NB4 (cell line): ENCODE data around the gene MPRIP.

Experiments
- MAX ChIP-seq: IDR thresholded peaks from 2 replicates; pipeline ENCODE4 v1.6.1; 2011; ENCODE audit warnings: low read depth, low read length
- POLR2A ChIP-seq: IDR thresholded peaks from 2 replicates; pipeline ENCODE4 v1.6.1; 2011; ENCODE audit warnings: mild to moderate bottlenecking; ENCODE audit not compliant: insufficient read length; ENCODE audit errors: extremely low read depth
- TF ChIP-seq, protein P1 (sequence below): IDR thresholded peaks from one replicate; pipeline ENCODE4 v1.5.1; 2012; ENCODE audit warnings: low read depth, low read length

- TF ChIP-seq, protein P1, sequence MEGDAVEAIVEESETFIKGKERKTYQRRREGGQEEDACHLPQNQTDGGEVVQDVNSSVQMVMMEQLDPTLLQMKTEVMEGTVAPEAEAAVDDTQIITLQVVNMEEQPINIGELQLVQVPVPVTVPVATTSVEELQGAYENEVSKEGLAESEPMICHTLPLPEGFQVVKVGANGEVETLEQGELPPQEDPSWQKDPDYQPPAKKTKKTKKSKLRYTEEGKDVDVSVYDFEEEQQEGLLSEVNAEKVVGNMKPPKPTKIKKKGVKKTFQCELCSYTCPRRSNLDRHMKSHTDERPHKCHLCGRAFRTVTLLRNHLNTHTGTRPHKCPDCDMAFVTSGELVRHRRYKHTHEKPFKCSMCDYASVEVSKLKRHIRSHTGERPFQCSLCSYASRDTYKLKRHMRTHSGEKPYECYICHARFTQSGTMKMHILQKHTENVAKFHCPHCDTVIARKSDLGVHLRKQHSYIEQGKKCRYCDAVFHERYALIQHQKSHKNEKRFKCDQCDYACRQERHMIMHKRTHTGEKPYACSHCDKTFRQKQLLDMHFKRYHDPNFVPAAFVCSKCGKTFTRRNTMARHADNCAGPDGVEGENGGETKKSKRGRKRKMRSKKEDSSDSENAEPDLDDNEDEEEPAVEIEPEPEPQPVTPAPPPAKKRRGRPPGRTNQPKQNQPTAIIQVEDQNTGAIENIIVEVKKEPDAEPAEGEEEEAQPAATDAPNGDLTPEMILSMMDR = no peak
- TF ChIP-seq POLR2A = no peak
- no peak for TF ChIP-seq MAX
Measured at GRCh38 chr17:17042851-17043460, 699 bp downstream of the MPRIP start.
